Measurements from ENCODE around the gene ATP1A2. TPM values are rescaled to one million over a fixed set of nuclear protein-coding genes. Genes with fewer than 3 reads are reported as not detected.
A peak's percentile ranks its signal among the peaks of the same experiment; 100 is the strongest.

Gene ATP1A2
- total RNA-seq (ENCODE audit: unreplicated experiment): 0.49 TPM
- long read RNA-seq: 0 reads

GRCh38 chr1:160115545-160116282 lies at the start of gene ATP1A2:
TSS of gene ATP1A2 (plus strand) at chr1:160115759. CDS start at chr1:160115862, 103 bp downstream.
- H3K27ac Mint-ChIP-seq (ENCODE audit: unreplicated experiment): no peak within 1 kb of the TSS
- no peak for DNase-seq (ENCODE audit: low spot score)
- peaks cover 15% of the 10 kb centered on the region for H3K4me1 Mint-ChIP-seq (ENCODE audit: unreplicated experiment)
- peaks cover 4% of the 10 kb centered on the region for H3K36me3 Mint-ChIP-seq (ENCODE audit: low read depth, unreplicated experiment)
- no peaks in the 10 kb centered on the region for H3K9me3 Mint-ChIP-seq (ENCODE audit: unreplicated experiment)
- no peak for TF ChIP-seq CTCF (IDR thresholded peaks at IDR 0.05; ENCODE audit: unreplicated experiment)
- no peak within 1 kb of the TSS for H3K4me3 Mint-ChIP-seq (ENCODE audit: unreplicated experiment)
- peaks cover 11% of the 10 kb centered on the region for H3K27me3 Mint-ChIP-seq (ENCODE audit: unreplicated experiment)

- Mint-ChIP-seq H3K27ac (ENCODE audit: unreplicated experiment) (no peak overlapping the region), H3K36me3 (ENCODE audit: low read depth, unreplicated experiment) (no peaks in the 10 kb centered on the region), H3K4me3 (ENCODE audit: unreplicated experiment) (no peak overlapping the region), H3K9me3 (ENCODE audit: unreplicated experiment) (no peaks in the 10 kb centered on the region), H3K4me1 (ENCODE audit: unreplicated experiment) (no peaks in the 10 kb centered on the region), H3K27me3 (ENCODE audit: unreplicated experiment) (peaks cover 21% of the 10 kb centered on the region)
- no peak for TF ChIP-seq CTCF (IDR thresholded peaks at IDR 0.05; ENCODE audit: unreplicated experiment)
- DNase-seq (ENCODE audit: low spot score): no peak
Measured at GRCh38 chr1:160066829-160067745, 48.5 kb upstream of the ATP1A2 start.

- Mint-ChIP-seq H3K4me1 (ENCODE audit: unreplicated experiment) (no peaks in the 10 kb centered on the region), H3K9me3 (ENCODE audit: unreplicated experiment) (no peaks in the 10 kb centered on the region), H3K4me3 (ENCODE audit: unreplicated experiment) (no peak overlapping the region), H3K27me3 (ENCODE audit: unreplicated experiment) (peaks cover 22% of the 10 kb centered on the region), H3K27ac (ENCODE audit: unreplicated experiment) (no peak overlapping the region), H3K36me3 (ENCODE audit: low read depth, unreplicated experiment) (no peaks in the 10 kb centered on the region)
- DNase-seq (ENCODE audit: low spot score): no peak
- no peak for TF ChIP-seq CTCF (IDR thresholded peaks at IDR 0.05; ENCODE audit: unreplicated experiment)
Measured at GRCh38 chr1:160068225-160068624, 47.3 kb upstream of the ATP1A2 start.

GRCh38 chr1:160069460-160070231 lies 45.9 kb upstream of the ATP1A2 start, which contains the start of gene KCNJ10:
TSS of gene KCNJ10 (minus strand) at chr1:160070160. CDS start at chr1:160042532, 27,628 bp downstream.
- no peak within 1 kb of the TSS for H3K27ac Mint-ChIP-seq (ENCODE audit: unreplicated experiment)

More at GRCh38 chr1:160069460-160070231, 45.9 kb upstream of the ATP1A2 start, which contains the start of gene KCNJ10:
- Mint-ChIP-seq H3K9me3 (ENCODE audit: unreplicated experiment) (no peaks in the 10 kb centered on the region), H3K27me3 (ENCODE audit: unreplicated experiment) (peaks cover 17% of the 10 kb centered on the region), H3K36me3 (ENCODE audit: low read depth, unreplicated experiment) (no peaks in the 10 kb centered on the region), H3K4me3 (ENCODE audit: unreplicated experiment) (peak within 1 kb of the TSS; percentile 95), H3K4me1 (ENCODE audit: unreplicated experiment) (no peaks in the 10 kb centered on the region)
- TF ChIP-seq CTCF (IDR thresholded peaks at IDR 0.05; ENCODE audit: unreplicated experiment): no peak
- DNase-seq (ENCODE audit: low spot score): no peak

All from endothelial cell (in vitro differentiated cells).